SK-N-SH (cell line): ENCODE measurements around the gene MARVELD1. TPM values are rescaled to one million over a fixed set of nuclear protein-coding genes. Genes with fewer than 3 reads are reported as not detected.

Source experiments
- CTCF ChIA-PET: fragments of 300-600, 350-600 bp; formaldehyde crosslinking; extraction: SDS; loops from one replicate; lab custom pipeline; 2021; lab: Yijun Ruan, JAX
- POLR2A ChIA-PET: fragments of 350-600 bp; sonication (Branson Sonifier 250); formaldehyde crosslinking; extraction: SDS; loops from one replicate; lab custom pipeline; 2020; ENCODE audit warnings: antibody characterized with exemption, inconsistent platforms; lab: Yijun Ruan, JAX
- DNase-seq: peaks from one replicate; pipeline ENCODE4 v3.0.0; 2012
- H2AFZ ChIP-seq: fragments of 200-600 bp; sonication (generic); 2 replicates; pipeline ENCODE4 v1.8.1; 2016; ENCODE audit warnings: antibody characterized with exemption, mild to moderate bottlenecking, low read depth
- H3F3A ChIP-seq: fragments of 200-600 bp; sonication (generic); replicated peaks from 2 replicates; pipeline ENCODE3; 2016; ENCODE audit warnings: antibody characterized with exemption, mild to moderate bottlenecking; ENCODE audit not compliant: insufficient read depth
- H3K27ac ChIP-seq, 2 experiments: fragments of 200-500 bp in 1 of 2; fragments of 200-600 bp in 1 of 2; sonication (Bioruptor generic) in 1 of 2; sonication (generic), shearing (Covaris generic) in 1 of 2; 2 replicates each; pipeline versions ENCODE4 v1.5.1 to v1.6.1; 2014 to 2016; ENCODE audit warnings: low read depth in 2 of 2, inconsistent platforms in 1 of 2, low read length in 1 of 2, mild to moderate bottlenecking in 1 of 2, mixed read lengths in 1 of 2
- H3K27me3 ChIP-seq: fragments of 200-600 bp; sonication (generic), shearing (Covaris generic); 2 replicates; pipeline ENCODE4 v1.6.1; 2016; ENCODE audit warnings: mixed run types; ENCODE audit not compliant: insufficient read depth
- H3K36me3 ChIP-seq, 2 experiments: fragments of 200-500 bp in 1 of 2; fragments of 200-600 bp in 1 of 2; sonication (Bioruptor generic) in 1 of 2; sonication (generic) in 1 of 2; replicated peaks in 1 of 2; 2 replicates each; pipeline versions ENCODE3 to v1.5.1; 2014 to 2016; ENCODE audit warnings: low read length in 1 of 2, mild to moderate bottlenecking in 1 of 2; ENCODE audit not compliant: insufficient read depth in 2 of 2, control insufficient read depth in 1 of 2
- H3K4me1 ChIP-seq, 2 experiments: fragments of 200-500 bp in 1 of 2; fragments of 200-600 bp in 1 of 2; sonication (Bioruptor generic) in 1 of 2; sonication (generic), shearing (Covaris generic) in 1 of 2; 2 replicates each; pipeline versions ENCODE4 v1.5.1 to v1.6.1; 2014 to 2016; ENCODE audit warnings: low read depth in 1 of 2, low read length in 1 of 2, mixed run types in 1 of 2; ENCODE audit not compliant: insufficient read depth in 2 of 2, control insufficient read depth in 1 of 2
- H3K4me2 ChIP-seq: fragments of 200-600 bp; sonication (generic), shearing (Covaris generic); 2 replicates; pipeline ENCODE4 v1.6.1; 2017; ENCODE audit warnings: mixed run types
- H3K4me3 ChIP-seq, 2 experiments: fragments of 200-500 bp in 1 of 2; fragments of 200-600 bp in 1 of 2; sonication (Bioruptor generic) in 1 of 2; sonication (generic), shearing (Covaris generic) in 1 of 2; 2 replicates each; pipeline versions ENCODE4 v1.5.1 to v1.8.1; 2014 to 2016; ENCODE audit warnings: low read depth in 2 of 2, inconsistent platforms in 1 of 2, low read length in 1 of 2, mild to moderate bottlenecking in 1 of 2, mixed read lengths in 1 of 2, moderate library complexity in 1 of 2
- H3K79me2 ChIP-seq: fragments of 200-600 bp; sonication (generic); 2 replicates; pipeline ENCODE4 v1.8.1; 2017; ENCODE audit warnings: mild to moderate bottlenecking; ENCODE audit not compliant: insufficient read depth
- H3K9ac ChIP-seq: fragments of 200-600 bp; sonication (generic); 2 replicates; pipeline ENCODE4 v1.6.1; 2017; ENCODE audit warnings: mixed run types
- H3K9me2 ChIP-seq: fragments of 200-600 bp; sonication (generic); 2 replicates; pipeline ENCODE4 v1.6.1; 2017; ENCODE audit warnings: mixed run types
- H3K9me3 ChIP-seq: fragments of 200-600 bp; sonication (generic); 2 replicates; pipeline ENCODE4 v1.6.1; 2017; ENCODE audit warnings: mixed run types, mild to moderate bottlenecking, moderate library complexity
- H4K20me1 ChIP-seq: fragments of 200-600 bp; sonication (generic); 2 replicates; pipeline ENCODE4 v1.6.1; 2017; ENCODE audit warnings: mild to moderate bottlenecking, mixed run types; ENCODE audit not compliant: insufficient read depth
- CHD2 ChIP-seq: fragments of 150-350 bp; IDR thresholded peaks from 2 replicates; pipeline ENCODE4 v1.6.1; 2018; ENCODE audit warnings: low read length; ENCODE audit not compliant: partially characterized antibody
- ELF1 ChIP-seq: IDR thresholded peaks from 2 replicates; pipeline ENCODE4 v1.4.0; 2012
- EP300 ChIP-seq, 2 experiments: IDR thresholded peaks; 2 replicates each; pipeline versions ENCODE4 v1.4.0 to v1.6.1; 2012; ENCODE audit warnings: borderline replicate concordance in 1 of 2, low read depth in 1 of 2, low read length in 1 of 2
- EZH2phosphoT487 ChIP-seq: fragments of 200-600 bp; sonication (generic); IDR thresholded peaks from 2 replicates; pipeline ENCODE4 v1.6.1; 2017; ENCODE audit warnings: low read depth, mixed run types, mild to moderate bottlenecking, antibody characterized with exemption, moderate library complexity, borderline replicate concordance
- FOXJ3 ChIP-seq: sonication (generic); formaldehyde crosslinking; IDR thresholded peaks from 2 replicates; pipeline ENCODE4 v1.5.1; 2020; ENCODE audit warnings: mild to moderate bottlenecking, missing genetic modification reagents
- GATA2 ChIP-seq: sonication (generic); formaldehyde crosslinking; IDR thresholded peaks from 2 replicates; pipeline ENCODE4 v1.5.0; 2020; ENCODE audit warnings: mild to moderate bottlenecking, missing genetic modification reagents
- JUND ChIP-seq: IDR thresholded peaks from 2 replicates; pipeline ENCODE4 v1.4.0; 2012
- NFIC ChIP-seq: IDR thresholded peaks from 2 replicates; pipeline ENCODE4 v1.4.0; 2012; ENCODE audit warnings: borderline replicate concordance
- RAD21 ChIP-seq: IDR thresholded peaks from 2 replicates; pipeline ENCODE4 v1.6.1; 2012; ENCODE audit warnings: mild to moderate bottlenecking, low read length
- RFX5 ChIP-seq: IDR thresholded peaks from 2 replicates; pipeline ENCODE4 v1.6.1; 2012; ENCODE audit warnings: mild to moderate bottlenecking, improper control_type of control experiment, low read length
- RXRA ChIP-seq: IDR thresholded peaks from 2 replicates; pipeline ENCODE4 v1.4.0; 2012; ENCODE audit warnings: low read depth, mild to moderate bottlenecking, borderline replicate concordance
- SIN3A ChIP-seq: IDR thresholded peaks from 2 replicates; pipeline ENCODE4 v1.6.1; 2012; ENCODE audit warnings: low read depth, mild to moderate bottlenecking, low read length, moderate library complexity, borderline replicate concordance
- SMC3 ChIP-seq: IDR thresholded peaks from 2 replicates; pipeline ENCODE4 v1.6.1; 2012; ENCODE audit warnings: low read depth, low read length, improper control_type of control experiment
- TAF1 ChIP-seq: IDR thresholded peaks from 2 replicates; pipeline ENCODE4 v1.6.1; 2012; ENCODE audit warnings: low read depth, mild to moderate bottlenecking, low read length, moderate library complexity, borderline replicate concordance
- TCF12 ChIP-seq: IDR thresholded peaks from 2 replicates; pipeline ENCODE4 v1.4.0; 2012
- WGBS: methylation state at CpG from one replicate; pipeline ENCODE4 v1.1.6; 2017; ENCODE audit warnings: low lambda C conversion rate; 5-methylcytosine and 5-hydroxymethylcytosine counted together
- polyA plus RNA-seq, 3 experiments: library from polyadenylated mRNA; depleted of rRNA; stranded (reverse); fragments of >200 nt; gene quantifications; 2 replicates each; pipeline ENCODE4 v1.2.3, GENCODE V29; 2012
- TF ChIP-seq, protein P1 (sequence below): IDR thresholded peaks from 2 replicates; pipeline ENCODE4 v1.6.1; 2012; ENCODE audit warnings: mild to moderate bottlenecking, low read depth, low read length, moderate library complexity
- TF ChIP-seq, protein P2 (sequence below): IDR thresholded peaks from 2 replicates; pipeline ENCODE4; 2012
- TF ChIP-seq, protein P3 (sequence below): IDR thresholded peaks from 2 replicates; pipeline ENCODE4 v1.4.0; 2012; ENCODE audit warnings: low read depth, borderline replicate concordance
- TF ChIP-seq, protein P4 (sequence below): IDR thresholded peaks from 2 replicates; pipeline ENCODE4 v1.4.0; 2012; ENCODE audit warnings: low read depth, borderline replicate concordance

Gene MARVELD1
- polyA plus RNA-seq, 1 of the 3 experiments (the other 2 are of a cell fraction) = 53.0 TPM

DNA sequence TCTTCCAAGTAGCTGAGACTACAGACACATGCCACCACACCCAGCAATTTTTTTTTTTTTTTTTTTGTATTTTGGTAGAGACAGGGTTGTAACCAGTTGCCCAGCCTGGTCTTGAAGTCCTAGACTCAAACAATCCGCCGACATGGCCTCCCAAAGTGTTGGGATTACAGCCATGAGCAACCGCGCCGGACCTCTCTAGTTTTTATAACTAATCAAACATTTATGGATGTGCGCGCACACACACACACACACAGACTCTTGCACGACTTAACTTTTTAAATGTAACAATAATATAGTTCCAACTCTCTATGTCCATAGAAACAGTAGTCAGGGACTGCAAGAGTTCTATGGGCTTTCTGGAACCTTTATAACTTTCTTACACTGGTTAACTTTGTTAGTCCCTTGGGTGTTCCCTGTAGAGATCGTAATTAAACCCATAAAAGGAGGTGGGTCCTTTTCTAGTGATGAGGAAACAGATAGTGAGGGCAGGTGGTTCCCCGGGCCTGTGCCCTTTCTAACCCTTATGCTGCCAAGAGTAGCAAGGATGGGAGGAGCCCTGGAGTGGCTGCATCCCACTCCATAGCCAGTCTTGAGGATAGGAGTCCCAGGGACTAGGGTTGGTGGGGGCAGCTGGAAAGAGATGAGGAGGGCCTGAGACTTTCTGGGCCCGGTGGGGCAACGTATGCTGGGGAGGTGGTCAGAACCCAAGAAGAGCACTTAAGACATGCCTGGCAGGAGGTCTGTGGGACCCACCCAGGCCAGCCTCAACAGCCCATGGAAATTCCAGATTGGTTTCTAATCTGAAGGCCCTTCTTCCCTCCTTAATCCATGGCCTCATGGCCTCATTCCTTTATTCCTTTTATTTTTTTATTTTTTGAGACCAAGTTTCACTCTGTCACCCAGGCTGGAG is 8.6 kb downstream of the MARVELD1 start:
- Histone ChIP-seq H3K9me3 (no peaks in the 10 kb centered on the region), H3K4me1 (peaks cover 0 to 17% of the 10 kb centered on the region in 2 experiments; a peak in 1 of 4 replicates), H3K27me3 (no peaks in the 10 kb centered on the region), H3K4me3 (no peak overlapping the region), H3K36me3 (peaks cover 9 to 16% of the 10 kb centered on the region in 2 experiments), H2AFZ (no peak overlapping the region), H3K79me2 (peaks cover 8% of the 10 kb centered on the region; the same call in 1 of the 2 replicates), H3K9me2 (no peaks in the 10 kb centered on the region), H3K4me2 (no peak overlapping the region), H3K27ac (no peak overlapping the region), H3K9ac (no peak overlapping the region), H3F3A (peaks cover 4% of the 10 kb centered on the region), H4K20me1 (no peaks in the 10 kb centered on the region)
- WGBS = 89% methylated on average over 12 of the region's 12 CpGs
- CTCF ChIA-PET = interaction anchor here (1.1 to 25.0 kb wide), 4 partner anchors 8 to 45 kb away, joined by 3 to 687 read pairs (median 362); partner anchors contain the start of genes MARVELD1 and ZFYVE27
- TF ChIP-seq RFX5 (no peak), ELF1 (no peak), EZH2phosphoT487 (no peak), JUND (no peak), SMC3 (no peak)
- no peak for DNase-seq
- POLR2A ChIA-PET = no interaction called here

DNA sequence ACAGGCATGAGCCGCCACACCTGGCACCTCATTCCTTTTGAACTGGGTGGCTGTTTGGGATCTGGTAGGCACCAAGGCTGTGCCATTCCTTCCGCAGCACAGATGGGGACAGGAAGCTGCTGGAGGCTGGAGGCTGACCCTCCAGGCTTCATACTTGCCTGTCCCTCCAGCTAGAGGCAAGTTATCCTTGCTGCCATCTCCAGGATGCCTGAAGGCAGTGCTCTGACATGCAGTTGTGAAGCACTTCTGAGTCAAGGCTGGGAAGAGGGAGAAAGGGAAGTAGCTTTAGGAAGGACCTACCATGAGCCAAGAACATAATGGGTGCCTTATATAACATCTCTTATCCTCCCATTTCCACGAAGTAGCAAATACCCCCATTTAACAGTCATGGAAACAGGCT is 9.5 kb downstream of the MARVELD1 start:
- DNase-seq = no peak
- CTCF ChIA-PET = interaction anchor here (1.1 to 25.0 kb wide), 4 partner anchors 7 to 45 kb away, joined by 3 to 687 read pairs (median 358); partner anchors contain the start of genes MARVELD1 and ZFYVE27
- no peak overlapping the region for H3K27ac ChIP-seq
- TF ChIP-seq EP300 (IDR thresholded peaks at IDR 0.05; ENCODE audit: borderline replicate concordance in 1 of 2, low read depth in 1 of 2, low read length in 1 of 2) = no peak
- TF ChIP-seq NFIC = no peak
- TF ChIP-seq FOXJ3 (CRISPR knock-in tag) = no peak
- no peak for TF ChIP-seq RXRA
- TF ChIP-seq, protein P1, sequence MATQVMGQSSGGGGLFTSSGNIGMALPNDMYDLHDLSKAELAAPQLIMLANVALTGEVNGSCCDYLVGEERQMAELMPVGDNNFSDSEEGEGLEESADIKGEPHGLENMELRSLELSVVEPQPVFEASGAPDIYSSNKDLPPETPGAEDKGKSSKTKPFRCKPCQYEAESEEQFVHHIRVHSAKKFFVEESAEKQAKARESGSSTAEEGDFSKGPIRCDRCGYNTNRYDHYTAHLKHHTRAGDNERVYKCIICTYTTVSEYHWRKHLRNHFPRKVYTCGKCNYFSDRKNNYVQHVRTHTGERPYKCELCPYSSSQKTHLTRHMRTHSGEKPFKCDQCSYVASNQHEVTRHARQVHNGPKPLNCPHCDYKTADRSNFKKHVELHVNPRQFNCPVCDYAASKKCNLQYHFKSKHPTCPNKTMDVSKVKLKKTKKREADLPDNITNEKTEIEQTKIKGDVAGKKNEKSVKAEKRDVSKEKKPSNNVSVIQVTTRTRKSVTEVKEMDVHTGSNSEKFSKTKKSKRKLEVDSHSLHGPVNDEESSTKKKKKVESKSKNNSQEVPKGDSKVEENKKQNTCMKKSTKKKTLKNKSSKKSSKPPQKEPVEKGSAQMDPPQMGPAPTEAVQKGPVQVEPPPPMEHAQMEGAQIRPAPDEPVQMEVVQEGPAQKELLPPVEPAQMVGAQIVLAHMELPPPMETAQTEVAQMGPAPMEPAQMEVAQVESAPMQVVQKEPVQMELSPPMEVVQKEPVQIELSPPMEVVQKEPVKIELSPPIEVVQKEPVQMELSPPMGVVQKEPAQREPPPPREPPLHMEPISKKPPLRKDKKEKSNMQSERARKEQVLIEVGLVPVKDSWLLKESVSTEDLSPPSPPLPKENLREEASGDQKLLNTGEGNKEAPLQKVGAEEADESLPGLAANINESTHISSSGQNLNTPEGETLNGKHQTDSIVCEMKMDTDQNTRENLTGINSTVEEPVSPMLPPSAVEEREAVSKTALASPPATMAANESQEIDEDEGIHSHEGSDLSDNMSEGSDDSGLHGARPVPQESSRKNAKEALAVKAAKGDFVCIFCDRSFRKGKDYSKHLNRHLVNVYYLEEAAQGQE = no peak
- no peak for TF ChIP-seq JUND
- TF ChIP-seq SMC3 = no peak
- no peak for TF ChIP-seq EZH2phosphoT487
- no peak for TF ChIP-seq TAF1
- TF ChIP-seq CHD2 = no peak
- TF ChIP-seq, protein P2, sequence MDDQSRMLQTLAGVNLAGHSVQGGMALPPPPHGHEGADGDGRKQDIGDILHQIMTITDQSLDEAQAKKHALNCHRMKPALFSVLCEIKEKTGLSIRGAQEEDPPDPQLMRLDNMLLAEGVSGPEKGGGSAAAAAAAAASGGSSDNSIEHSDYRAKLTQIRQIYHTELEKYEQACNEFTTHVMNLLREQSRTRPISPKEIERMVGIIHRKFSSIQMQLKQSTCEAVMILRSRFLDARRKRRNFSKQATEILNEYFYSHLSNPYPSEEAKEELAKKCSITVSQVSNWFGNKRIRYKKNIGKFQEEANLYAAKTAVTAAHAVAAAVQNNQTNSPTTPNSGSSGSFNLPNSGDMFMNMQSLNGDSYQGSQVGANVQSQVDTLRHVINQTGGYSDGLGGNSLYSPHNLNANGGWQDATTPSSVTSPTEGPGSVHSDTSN = no peak
- TF ChIP-seq SIN3A = no peak
- TF ChIP-seq GATA2 (CRISPR knock-in tag) = no peak
- no peak for TF ChIP-seq TCF12
- TF ChIP-seq, protein P3, sequence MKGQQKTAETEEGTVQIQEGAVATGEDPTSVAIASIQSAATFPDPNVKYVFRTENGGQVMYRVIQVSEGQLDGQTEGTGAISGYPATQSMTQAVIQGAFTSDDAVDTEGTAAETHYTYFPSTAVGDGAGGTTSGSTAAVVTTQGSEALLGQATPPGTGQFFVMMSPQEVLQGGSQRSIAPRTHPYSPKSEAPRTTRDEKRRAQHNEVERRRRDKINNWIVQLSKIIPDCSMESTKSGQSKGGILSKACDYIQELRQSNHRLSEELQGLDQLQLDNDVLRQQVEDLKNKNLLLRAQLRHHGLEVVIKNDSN = no peak
- TF ChIP-seq, protein P4, sequence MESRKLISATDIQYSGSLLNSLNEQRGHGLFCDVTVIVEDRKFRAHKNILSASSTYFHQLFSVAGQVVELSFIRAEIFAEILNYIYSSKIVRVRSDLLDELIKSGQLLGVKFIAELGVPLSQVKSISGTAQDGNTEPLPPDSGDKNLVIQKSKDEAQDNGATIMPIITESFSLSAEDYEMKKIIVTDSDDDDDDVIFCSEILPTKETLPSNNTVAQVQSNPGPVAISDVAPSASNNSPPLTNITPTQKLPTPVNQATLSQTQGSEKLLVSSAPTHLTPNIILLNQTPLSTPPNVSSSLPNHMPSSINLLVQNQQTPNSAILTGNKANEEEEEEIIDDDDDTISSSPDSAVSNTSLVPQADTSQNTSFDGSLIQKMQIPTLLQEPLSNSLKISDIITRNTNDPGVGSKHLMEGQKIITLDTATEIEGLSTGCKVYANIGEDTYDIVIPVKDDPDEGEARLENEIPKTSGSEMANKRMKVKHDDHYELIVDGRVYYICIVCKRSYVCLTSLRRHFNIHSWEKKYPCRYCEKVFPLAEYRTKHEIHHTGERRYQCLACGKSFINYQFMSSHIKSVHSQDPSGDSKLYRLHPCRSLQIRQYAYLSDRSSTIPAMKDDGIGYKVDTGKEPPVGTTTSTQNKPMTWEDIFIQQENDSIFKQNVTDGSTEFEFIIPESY = no peak
- no peak for TF ChIP-seq ELF1
- no peak for TF ChIP-seq RAD21

More for the DNA sequence above, 9.5 kb downstream of the MARVELD1 start:
- Histone ChIP-seq H3K9ac (no peak overlapping the region), H3K79me2 (0 out of 2 replicates have a peak, but pooled peaks cover 4% of the 10 kb centered on the region), H3K4me2 (no peak overlapping the region), H3K36me3 (peaks cover 4 to 8% of the 10 kb centered on the region in 2 experiments), H4K20me1 (no peaks in the 10 kb centered on the region), H3K9me3 (no peaks in the 10 kb centered on the region), H3F3A (peaks cover 3% of the 10 kb centered on the region), H3K9me2 (no peaks in the 10 kb centered on the region), H3K4me1 (peaks cover 0 to 15% of the 10 kb centered on the region in 2 experiments; a peak in 1 of 4 replicates), H3K4me3 (no peak overlapping the region), H2AFZ (no peak overlapping the region), H3K27me3 (no peaks in the 10 kb centered on the region)
- WGBS = 74% methylated on average over 2 of the region's 3 CpGs
- POLR2A ChIA-PET = interaction anchor here (1.1 kb wide), 1 partner anchor 39 kb away, joined by 4 read pairs; no protein-coding TSS in a partner anchor
